ENCODE results near the gene PRDX5. TPM values are rescaled to one million over a fixed set of nuclear protein-coding genes. Genes with fewer than 3 reads are reported as not detected.

The PRDX5 gene
- total RNA-seq, 1 donor: 245 TPM

DNA sequence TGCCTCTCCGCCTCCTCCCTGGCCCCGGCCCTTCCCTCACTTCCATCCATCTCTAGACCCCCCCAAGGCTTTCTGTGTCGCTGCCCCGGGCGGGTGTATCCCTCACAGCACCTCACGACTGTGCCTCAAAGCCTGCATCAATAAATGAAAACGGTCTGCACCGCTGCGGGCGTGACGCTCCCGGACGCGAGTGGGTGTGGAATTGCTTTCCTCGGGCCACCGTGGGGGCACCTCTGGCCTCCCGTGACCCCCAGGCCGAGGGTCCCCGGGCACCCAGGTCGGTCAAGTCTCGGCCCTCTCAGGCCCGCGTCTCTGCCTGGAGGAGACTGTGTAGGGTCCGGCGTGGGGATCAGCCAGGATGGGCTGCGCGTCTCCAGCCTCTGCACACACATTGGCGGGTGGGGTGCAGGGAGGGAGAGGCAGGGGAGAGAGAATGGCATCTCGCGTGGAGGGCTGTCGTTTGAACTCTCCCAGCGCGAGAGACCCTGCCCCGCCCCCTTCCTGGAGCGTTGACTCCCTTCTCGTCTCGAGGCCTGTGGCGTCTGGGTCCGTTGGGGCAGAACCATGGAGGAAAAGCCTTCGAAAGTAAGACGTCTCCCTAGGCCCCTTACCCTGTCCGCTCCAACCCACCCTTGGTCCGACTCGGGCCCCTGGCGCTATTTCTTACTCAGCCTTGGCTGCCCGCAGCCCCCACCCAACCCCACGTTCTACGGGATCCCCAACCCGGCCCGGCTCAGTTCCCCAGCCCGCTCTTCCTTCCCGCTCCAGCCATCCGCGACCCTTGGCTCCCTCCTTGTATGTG is 17.9 kb upstream of the PRDX5 start, which contains the start of gene CATSPERZ:
Gene CATSPERZ, plus strand, starts transcription at position 512 of the 802 bp plus-strand sequence. Its CDS starts 53 bp downstream, at position 565.
- Histone ChIP-seq H3K4me3 (ENCODE audit: insufficient read depth, low read length) (peak within 1 kb of the TSS; percentile 64), H3K36me3 (ENCODE audit: insufficient read depth, low read length) (no peaks in the 10 kb centered on the region), H2AFZ (ENCODE audit: low read length) (peak within 1 kb of the TSS; percentile 76), H4K20me1 (ENCODE audit: insufficient read depth, low read length) (no peaks in the 10 kb centered on the region), H3K4me1 (ENCODE audit: insufficient read depth, low read length) (peaks cover 15% of the 10 kb centered on the region), H3K79me2 (ENCODE audit: insufficient read depth, low read length) (no peaks in the 10 kb centered on the region), H3K4me2 (ENCODE audit: insufficient read depth, low read length) (peak within 1 kb of the TSS; percentile 74), H3K27ac (ENCODE audit: low read depth, low read length) (no peak within 1 kb of the TSS), H3K27me3 (ENCODE audit: insufficient read depth, low read length) (peaks cover 59% of the 10 kb centered on the region), H3K9me3 (ENCODE audit: low read depth, low read length) (no peaks in the 10 kb centered on the region)
- no peak for TF ChIP-seq CTCF (IDR thresholded peaks at IDR 0.05; ENCODE audit: extremely low read depth, low read depth, low read length)
- peak; percentile 72 for DNase-seq (ENCODE audit: insufficient read length, low spot score, missing footprints)

GRCh38 chr11:64303109-64304031 is 14.6 kb upstream of the PRDX5 start:
- H3K79me2 ChIP-seq (ENCODE audit: insufficient read depth, low read length): peaks cover 13% of the 10 kb centered on the region
- peaks cover 26% of the 10 kb centered on the region for H3K27me3 ChIP-seq (ENCODE audit: insufficient read depth, low read length)
- no peak overlapping the region for H2AFZ ChIP-seq (ENCODE audit: low read length)
- no peak overlapping the region for H3K4me3 ChIP-seq (ENCODE audit: insufficient read depth, low read length)
- H3K36me3 ChIP-seq (ENCODE audit: insufficient read depth, low read length): no peaks in the 10 kb centered on the region
- no peak overlapping the region for H3K27ac ChIP-seq (ENCODE audit: low read depth, low read length)
- peaks cover 4% of the 10 kb centered on the region for H4K20me1 ChIP-seq (ENCODE audit: insufficient read depth, low read length)
- no peaks in the 10 kb centered on the region for H3K9me3 ChIP-seq (ENCODE audit: low read depth, low read length)
- no peak overlapping the region for H3K4me2 ChIP-seq (ENCODE audit: insufficient read depth, low read length)
- peaks cover 21% of the 10 kb centered on the region for H3K4me1 ChIP-seq (ENCODE audit: insufficient read depth, low read length)
- DNase-seq (ENCODE audit: insufficient read length, low spot score, missing footprints): peak; percentile 73
- no peak for TF ChIP-seq CTCF (IDR thresholded peaks at IDR 0.05; ENCODE audit: extremely low read depth, low read depth, low read length)

GRCh38 chr11:64304032-64304315 is 13.9 kb upstream of the PRDX5 start:
- peak overlapping the region; percentile 37 for H2AFZ ChIP-seq (ENCODE audit: low read length)
- peaks cover 20% of the 10 kb centered on the region for H3K27me3 ChIP-seq (ENCODE audit: insufficient read depth, low read length)
- H4K20me1 ChIP-seq (ENCODE audit: insufficient read depth, low read length): peaks cover 4% of the 10 kb centered on the region

More at GRCh38 chr11:64304032-64304315, 13.9 kb upstream of the PRDX5 start:
- Histone ChIP-seq H3K79me2 (ENCODE audit: insufficient read depth, low read length) (peaks cover 13% of the 10 kb centered on the region), H3K36me3 (ENCODE audit: insufficient read depth, low read length) (no peaks in the 10 kb centered on the region), H3K4me1 (ENCODE audit: insufficient read depth, low read length) (peaks cover 21% of the 10 kb centered on the region), H3K4me3 (ENCODE audit: insufficient read depth, low read length) (peak overlapping the region; percentile 82), H3K27ac (ENCODE audit: low read depth, low read length) (peak overlapping the region; percentile 72), H3K4me2 (ENCODE audit: insufficient read depth, low read length) (peak overlapping the region; percentile 92), H3K9me3 (ENCODE audit: low read depth, low read length) (no peaks in the 10 kb centered on the region)
- no peak for TF ChIP-seq CTCF (IDR thresholded peaks at IDR 0.05; ENCODE audit: extremely low read depth, low read depth, low read length)
- no peak for DNase-seq (ENCODE audit: insufficient read length, low spot score, missing footprints)
